SK-N-SH (cell line): ENCODE data around the gene TRPC4AP. TPM values are rescaled to one million over a fixed set of nuclear protein-coding genes. Genes with fewer than 3 reads are reported as not detected.

ENCODE experiments used
- CTCF ChIA-PET: fragments of 300-600, 350-600 bp; formaldehyde crosslinking; extraction: SDS; loops from one replicate; lab custom pipeline; 2021; lab: Yijun Ruan, JAX
- POLR2A ChIA-PET: fragments of 350-600 bp; sonication (Branson Sonifier 250); formaldehyde crosslinking; extraction: SDS; loops from one replicate; lab custom pipeline; 2020; ENCODE audit warnings: antibody characterized with exemption, inconsistent platforms; lab: Yijun Ruan, JAX
- DNase-seq: peaks from one replicate; pipeline ENCODE4 v3.0.0; 2012
- H2AFZ ChIP-seq: fragments of 200-600 bp; sonication (generic); 2 replicates; pipeline ENCODE4 v1.8.1; 2016; ENCODE audit warnings: antibody characterized with exemption, mild to moderate bottlenecking, low read depth
- H3F3A ChIP-seq: fragments of 200-600 bp; sonication (generic); replicated peaks from 2 replicates; pipeline ENCODE3; 2016; ENCODE audit warnings: antibody characterized with exemption, mild to moderate bottlenecking; ENCODE audit not compliant: insufficient read depth
- H3K27ac ChIP-seq, 2 experiments: fragments of 200-500 bp in 1 of 2; fragments of 200-600 bp in 1 of 2; sonication (Bioruptor generic) in 1 of 2; sonication (generic), shearing (Covaris generic) in 1 of 2; 2 replicates each; pipeline versions ENCODE4 v1.5.1 to v1.6.1; 2014 to 2016; ENCODE audit warnings: low read depth in 2 of 2, inconsistent platforms in 1 of 2, low read length in 1 of 2, mild to moderate bottlenecking in 1 of 2, mixed read lengths in 1 of 2
- H3K27me3 ChIP-seq: fragments of 200-600 bp; sonication (generic), shearing (Covaris generic); 2 replicates; pipeline ENCODE4 v1.6.1; 2016; ENCODE audit warnings: mixed run types; ENCODE audit not compliant: insufficient read depth
- H3K36me3 ChIP-seq, 2 experiments: fragments of 200-500 bp in 1 of 2; fragments of 200-600 bp in 1 of 2; sonication (Bioruptor generic) in 1 of 2; sonication (generic) in 1 of 2; replicated peaks in 1 of 2; 2 replicates each; pipeline versions ENCODE3 to v1.5.1; 2014 to 2016; ENCODE audit warnings: low read length in 1 of 2, mild to moderate bottlenecking in 1 of 2; ENCODE audit not compliant: insufficient read depth in 2 of 2, control insufficient read depth in 1 of 2
- H3K4me1 ChIP-seq, 2 experiments: fragments of 200-500 bp in 1 of 2; fragments of 200-600 bp in 1 of 2; sonication (Bioruptor generic) in 1 of 2; sonication (generic), shearing (Covaris generic) in 1 of 2; 2 replicates each; pipeline versions ENCODE4 v1.5.1 to v1.6.1; 2014 to 2016; ENCODE audit warnings: low read depth in 1 of 2, low read length in 1 of 2, mixed run types in 1 of 2; ENCODE audit not compliant: insufficient read depth in 2 of 2, control insufficient read depth in 1 of 2
- H3K4me2 ChIP-seq: fragments of 200-600 bp; sonication (generic), shearing (Covaris generic); 2 replicates; pipeline ENCODE4 v1.6.1; 2017; ENCODE audit warnings: mixed run types
- H3K4me3 ChIP-seq, 2 experiments: fragments of 200-500 bp in 1 of 2; fragments of 200-600 bp in 1 of 2; sonication (Bioruptor generic) in 1 of 2; sonication (generic), shearing (Covaris generic) in 1 of 2; 2 replicates each; pipeline versions ENCODE4 v1.5.1 to v1.8.1; 2014 to 2016; ENCODE audit warnings: low read depth in 2 of 2, inconsistent platforms in 1 of 2, low read length in 1 of 2, mild to moderate bottlenecking in 1 of 2, mixed read lengths in 1 of 2, moderate library complexity in 1 of 2
- H3K79me2 ChIP-seq: fragments of 200-600 bp; sonication (generic); 2 replicates; pipeline ENCODE4 v1.8.1; 2017; ENCODE audit warnings: mild to moderate bottlenecking; ENCODE audit not compliant: insufficient read depth
- H3K9ac ChIP-seq: fragments of 200-600 bp; sonication (generic); 2 replicates; pipeline ENCODE4 v1.6.1; 2017; ENCODE audit warnings: mixed run types
- H3K9me2 ChIP-seq: fragments of 200-600 bp; sonication (generic); 2 replicates; pipeline ENCODE4 v1.6.1; 2017; ENCODE audit warnings: mixed run types
- H3K9me3 ChIP-seq: fragments of 200-600 bp; sonication (generic); 2 replicates; pipeline ENCODE4 v1.6.1; 2017; ENCODE audit warnings: mixed run types, mild to moderate bottlenecking, moderate library complexity
- H4K20me1 ChIP-seq: fragments of 200-600 bp; sonication (generic); 2 replicates; pipeline ENCODE4 v1.6.1; 2017; ENCODE audit warnings: mild to moderate bottlenecking, mixed run types; ENCODE audit not compliant: insufficient read depth
- CTCF ChIP-seq: fragments of 200-600 bp; sonication (generic); IDR thresholded peaks from 2 replicates; pipeline ENCODE4 v1.6.1; 2017; ENCODE audit warnings: antibody characterized with exemption, mild to moderate bottlenecking, moderate library complexity
- EZH2phosphoT487 ChIP-seq: fragments of 200-600 bp; sonication (generic); IDR thresholded peaks from 2 replicates; pipeline ENCODE4 v1.6.1; 2017; ENCODE audit warnings: low read depth, mixed run types, mild to moderate bottlenecking, antibody characterized with exemption, moderate library complexity, borderline replicate concordance
- FOSL2 ChIP-seq: IDR thresholded peaks from 2 replicates; pipeline ENCODE4 v1.4.0; 2012; ENCODE audit warnings: low read depth, mild to moderate bottlenecking, moderate library complexity, borderline replicate concordance
- FOXM1 ChIP-seq: IDR thresholded peaks from 2 replicates; pipeline ENCODE4 v1.4.0; 2012; ENCODE audit warnings: low read depth, mild to moderate bottlenecking
- IRF3 ChIP-seq: fragments of 150-350 bp; IDR thresholded peaks from 2 replicates; pipeline ENCODE4 v1.6.1; 2016; ENCODE audit warnings: mild to moderate bottlenecking, low read depth, low read length
- JUND ChIP-seq: IDR thresholded peaks from 2 replicates; pipeline ENCODE4 v1.4.0; 2012
- MAX ChIP-seq: IDR thresholded peaks from 2 replicates; pipeline ENCODE4 v1.4.0; 2012; ENCODE audit warnings: low read depth
- MEF2A ChIP-seq: IDR thresholded peaks from 2 replicates; pipeline ENCODE4 v1.4.0; 2012; ENCODE audit warnings: low read depth, borderline replicate concordance
- NFIC ChIP-seq: IDR thresholded peaks from 2 replicates; pipeline ENCODE4 v1.4.0; 2012; ENCODE audit warnings: borderline replicate concordance
- REST ChIP-seq: IDR thresholded peaks from 2 replicates; pipeline ENCODE4 v1.6.1; 2012; ENCODE audit warnings: mild to moderate bottlenecking, low read depth, low read length, moderate library complexity
- TAF1 ChIP-seq: IDR thresholded peaks from 2 replicates; pipeline ENCODE4 v1.6.1; 2012; ENCODE audit warnings: low read depth, mild to moderate bottlenecking, low read length, moderate library complexity, borderline replicate concordance
- USF1 ChIP-seq: IDR thresholded peaks from 2 replicates; pipeline ENCODE4 v1.4.0; 2012; ENCODE audit warnings: low read depth, borderline replicate concordance
- YY1 ChIP-seq: IDR thresholded peaks from 2 replicates; pipeline ENCODE4 v1.4.0; 2012; ENCODE audit warnings: low read depth, mild to moderate bottlenecking
- ZBTB33 ChIP-seq: IDR thresholded peaks from 2 replicates; pipeline ENCODE4 v1.4.0; 2012; ENCODE audit warnings: low read depth, borderline replicate concordance
- WGBS: methylation state at CpG from one replicate; pipeline ENCODE4 v1.1.6; 2017; ENCODE audit warnings: low lambda C conversion rate; 5-methylcytosine and 5-hydroxymethylcytosine counted together
- polyA plus RNA-seq, 3 experiments: library from polyadenylated mRNA; depleted of rRNA; stranded (reverse); fragments of >200 nt; gene quantifications; 2 replicates each; pipeline ENCODE4 v1.2.3, GENCODE V29; 2012

The TRPC4AP gene
- polyA plus RNA-seq, 1 of the 3 experiments (the other 2 are of a cell fraction) = 57.4 TPM

- TF ChIP-seq REST (no peak), TAF1 (no peak), JUND (no peak), USF1 (no peak), IRF3 (no peak), FOSL2 (no peak)
Observed at GRCh38 chr20:34992751-34993417, 99.7 kb downstream of the TRPC4AP start (continued).

- Histone ChIP-seq H4K20me1 (no peaks in the 10 kb centered on the region), H3K9ac (no peak overlapping the region), H3K9me2 (no peaks in the 10 kb centered on the region), H2AFZ (no peak overlapping the region), H3K79me2 (no peaks in the 10 kb centered on the region), H3K4me1 (no peaks in the 10 kb centered on the region; a peak in 1 of 4 replicates), H3K9me3 (no peaks in the 10 kb centered on the region), H3K36me3 (peaks cover 0 to 13% of the 10 kb centered on the region in 2 experiments), H3K27me3 (no peaks in the 10 kb centered on the region), H3K4me3 (no peak overlapping the region), H3K4me2 (no peak overlapping the region), H3K27ac (no peak overlapping the region), H3F3A (no peaks in the 10 kb centered on the region)
- DNase-seq = no peak
- ChIA-PET POLR2A (interaction anchor here (0.6 kb wide), 1 partner anchor 21 kb away, joined by 4 read pairs; no protein-coding TSS in a partner anchor), CTCF (interaction anchor here (1.7 kb wide), 1 partner anchor 117 kb away, joined by 3 read pairs; no protein-coding TSS in a partner anchor)
- 93% methylated on average over 11 of the region's 18 CpGs for WGBS
- no peak for TF ChIP-seq CTCF
- no peak for TF ChIP-seq REST
- TF ChIP-seq FOXM1 = no peak
- TF ChIP-seq ZBTB33 = no peak
- no peak for TF ChIP-seq EZH2phosphoT487
- no peak for TF ChIP-seq MEF2A
- no peak for TF ChIP-seq YY1
- TF ChIP-seq MAX = no peak
- no peak for TF ChIP-seq NFIC
- TF ChIP-seq FOSL2 = no peak
Observed at GRCh38 chr20:34990661-34991214, 101.9 kb downstream of the TRPC4AP start.
